Kidney (tissue), 14 donors: ENCODE data around the gene CHRNB4. TPM values are rescaled to one million over a fixed set of nuclear protein-coding genes. Genes with fewer than 3 reads are reported as not detected.
A peak's percentile ranks its signal among the peaks of the same experiment; 100 is the strongest.

Experiments
- DNase-seq, 5 donors: peaks; one replicate each; pipeline ENCODE4 v3.0.0-alpha.2; 2013 to 2020
- FAIRE-seq: peaks from 2 replicates; lab custom pipeline; 2012; peaks lifted over from hg19 to GRCh38; lab: Jason Lieb, UNC
- H3K27ac ChIP-seq, 2 donors: one replicate each; pipeline ENCODE4 v1.7.0; 2013; ENCODE audit warnings: low read depth in 2 of 2, low read length in 2 of 2, inconsistent platforms in 1 of 2
- H3K27me3 ChIP-seq: one replicate; pipeline ENCODE4 v1.7.1; 2013; ENCODE audit warnings: low read length, inconsistent platforms; ENCODE audit not compliant: control insufficient read depth, insufficient read depth
- H3K36me3 ChIP-seq, 3 donors: one replicate each; pipeline versions ENCODE4 v1.7.0 to v1.7.1; 2013; ENCODE audit warnings: low read length in 3 of 3, control low read depth in 1 of 3, inconsistent platforms in 1 of 3; ENCODE audit not compliant: insufficient read depth in 3 of 3, control insufficient read depth in 2 of 3
- H3K4me1 ChIP-seq, 3 donors: one replicate each; pipeline versions ENCODE4 v1.7.0 to v1.7.1; 2013; ENCODE audit warnings: low read length in 3 of 3, inconsistent platforms in 1 of 3, low read depth in 1 of 3; ENCODE audit not compliant: control insufficient read depth in 2 of 3, insufficient read depth in 2 of 3
- H3K4me3 ChIP-seq, 3 donors: one replicate each; pipeline versions ENCODE4 v1.7.0 to v1.8.1; 2013; ENCODE audit warnings: low read length in 3 of 3, control low read depth in 1 of 3, inconsistent platforms in 1 of 3
- H3K9ac ChIP-seq, 3 donors: one replicate each; pipeline versions ENCODE4 v1.7.0 to v1.7.1; 2013; ENCODE audit warnings: low read length in 3 of 3, control low read depth in 1 of 3, inconsistent platforms in 1 of 3
- H3K9me3 ChIP-seq, 3 donors: one replicate each; pipeline versions ENCODE4 v1.7.0 to v1.7.1; 2013; ENCODE audit warnings: low read length in 3 of 3, control low read depth in 1 of 3, inconsistent platforms in 1 of 3; ENCODE audit not compliant: control insufficient read depth in 2 of 3, insufficient read depth in 1 of 3
- CTCF ChIP-seq: IDR thresholded peaks from 3 replicates; pipeline ENCODE4 v1.5.1; 2012; ENCODE audit warnings: mild to moderate bottlenecking, moderate library complexity, borderline replicate concordance; ENCODE audit not compliant: insufficient read depth; ENCODE audit errors: extremely low read depth
- intact Hi-C: fragments of 100-400 bp; cut with DNase I; formaldehyde crosslinking; loops from one replicate; pipeline ENCODE4 v1.11.1; 2022
- polyA plus RNA-seq: library from polyadenylated mRNA; stranded (reverse); fragments of 350-450 nt; fragmentation: Illumina TruSeq; extraction: RNeasy Lipid Tissue Mini Kit (QIAGEN cat#74804); gene quantifications from one replicate; pipeline ENCODE4 v1.2.3, GENCODE V29; 2014; ENCODE audit warnings: low read depth, low replicate concordance; ENCODE audit not compliant: insufficient read depth
- total RNA-seq: library from RNA; stranded (reverse); fragmentation: NEBNext Ultra II Directional; extraction: Animal tissue kit (Norgen Biotek cat#: 25700); gene quantifications from one replicate; pipeline ENCODE4 v1.2.1, GENCODE V29; 2021
- donor health status: control.
- donor health status: control.
- donor health status: control.
- donor health status: control.
- donor health status: control.
- donor health status: DM: yes; HTN: yes; CAD: no.
- donor health status: Normal renal cell carcinoma (clear cell type).

CHRNB4 gene
- total and polyA plus RNA-seq, 2 donors from 2014 or later, result 0.13 to 0.32 TPM

GRCh38 chr15:78636378-78636859 lies 4.6 kb downstream of the CHRNB4 start:
- Histone ChIP-seq H3K4me1 (peaks cover 0 to 6% (median 0%) of the 10 kb centered on the region in 3 donors), H3K9me3 (peaks cover 0 to 7% (median 0%) of the 10 kb centered on the region in 3 donors), H3K36me3 (no peaks in the 10 kb centered on the region), H3K27me3 (no peaks in the 10 kb centered on the region), H3K4me3 (no peak overlapping the region), H3K9ac (no peak overlapping the region), H3K27ac (no peak overlapping the region)
- TF ChIP-seq CTCF, result no peak
- FAIRE-seq (no peak), DNase-seq (no peak)
- intact Hi-C loops, result no loop called here

GRCh38 chr15:78635346-78635745 lies 5.7 kb downstream of the CHRNB4 start:
- H3K4me1 ChIP-seq, result no peaks in the 10 kb centered on the region
- no peak for TF ChIP-seq CTCF
- no peak overlapping the region for H3K9ac ChIP-seq
- no peak for DNase-seq
- H3K27me3 ChIP-seq, result no peaks in the 10 kb centered on the region
- FAIRE-seq, result no peak
- no peaks in the 10 kb centered on the region for H3K36me3 ChIP-seq
- peaks cover 0 to 7% (median 0%) of the 10 kb centered on the region in 3 donors for H3K9me3 ChIP-seq
- no peak overlapping the region for H3K27ac ChIP-seq
- H3K4me3 ChIP-seq, result no peak overlapping the region
- intact Hi-C loops, result no loop called here

GRCh38 chr15:78634210-78635145 lies 6.5 kb downstream of the CHRNB4 start:
- H3K36me3 ChIP-seq, result no peaks in the 10 kb centered on the region
- no peak overlapping the region for H3K9ac ChIP-seq
- peaks cover 0 to 7% (median 0%) of the 10 kb centered on the region in 3 donors for H3K9me3 ChIP-seq
- no peak overlapping the region for H3K27ac ChIP-seq
- no peak for TF ChIP-seq CTCF
- no peaks in the 10 kb centered on the region for H3K4me1 ChIP-seq
- intact Hi-C loops, result no loop called here
- FAIRE-seq, result no peak
- H3K27me3 ChIP-seq, result no peaks in the 10 kb centered on the region
- H3K4me3 ChIP-seq, result no peak overlapping the region
- peak in 1 of 5 donors; percentile 19 for DNase-seq
